GM18907 (cell line): ENCODE measurements around the gene NLRX1.
"Not testable (repeated sequence)": the region's sequence is repeated elsewhere in the genome, so short reads cannot be mapped to it uniquely, and the experiment has no call there.

Experiments used
- ATAC-seq: cut with Tn5 transposase; IDR thresholded peaks from one replicate; pipeline ENCODE4 v1.9.1; 2021; ENCODE audit warnings: mild to moderate bottlenecking, moderate library complexity; ENCODE audit not compliant: unreplicated experiment

Gene NLRX1

DNA sequence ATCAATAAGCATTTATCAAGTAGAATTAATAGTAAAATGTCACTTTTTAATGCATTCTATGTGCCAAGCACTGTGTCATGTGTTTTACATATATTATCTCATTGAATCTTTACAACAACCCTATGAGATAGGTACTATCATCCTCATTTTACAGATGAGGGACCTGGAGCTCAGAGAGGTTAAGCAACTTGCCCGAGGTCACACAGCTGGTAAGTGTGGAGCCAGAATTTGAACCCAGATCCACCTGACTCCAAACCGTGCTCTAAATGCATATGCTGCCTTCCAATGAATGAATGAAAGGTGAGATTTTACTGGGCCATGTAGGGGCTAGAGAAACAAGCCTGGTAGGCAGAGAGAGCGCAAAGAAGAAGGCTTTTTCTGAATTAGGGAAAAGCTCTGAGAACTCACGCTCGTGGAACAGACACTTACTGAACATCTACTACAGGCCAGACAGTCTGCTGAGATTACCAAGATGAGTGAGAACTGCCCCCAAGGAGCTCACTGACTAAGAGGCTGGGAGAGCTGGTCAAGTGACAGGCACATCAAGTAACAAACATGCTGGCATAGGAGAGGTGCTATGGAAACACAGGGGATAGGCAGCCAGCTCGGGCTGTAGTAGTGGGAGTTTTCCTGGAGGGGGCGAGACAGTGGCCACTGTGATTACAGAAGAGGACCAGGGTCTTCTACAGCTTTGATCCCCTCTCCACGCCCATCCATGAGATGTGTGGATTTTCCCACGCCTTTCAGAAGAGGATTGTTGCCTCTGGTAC, 15.3 kb upstream of the NLRX1 start:
- no peak for ATAC-seq

DNA sequence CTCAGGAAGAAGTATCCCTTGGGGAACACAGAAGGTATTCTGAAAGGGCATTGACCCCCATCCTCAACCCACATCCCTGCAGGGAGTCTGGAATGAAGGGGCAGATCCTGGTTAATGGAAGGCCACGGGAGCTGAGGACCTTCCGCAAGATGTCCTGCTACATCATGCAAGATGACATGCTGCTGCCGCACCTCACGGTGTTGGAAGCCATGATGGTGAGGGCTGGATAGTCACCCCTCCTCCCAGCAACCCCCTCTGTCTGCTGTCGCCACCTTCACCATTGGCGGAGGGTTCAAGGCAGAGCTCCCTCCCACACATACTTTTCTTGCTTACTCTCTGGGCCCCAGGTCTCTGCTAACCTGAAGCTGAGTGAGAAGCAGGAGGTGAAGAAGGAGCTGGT, 14.3 kb upstream of the NLRX1 start:
- ATAC-seq: no peak

DNA sequence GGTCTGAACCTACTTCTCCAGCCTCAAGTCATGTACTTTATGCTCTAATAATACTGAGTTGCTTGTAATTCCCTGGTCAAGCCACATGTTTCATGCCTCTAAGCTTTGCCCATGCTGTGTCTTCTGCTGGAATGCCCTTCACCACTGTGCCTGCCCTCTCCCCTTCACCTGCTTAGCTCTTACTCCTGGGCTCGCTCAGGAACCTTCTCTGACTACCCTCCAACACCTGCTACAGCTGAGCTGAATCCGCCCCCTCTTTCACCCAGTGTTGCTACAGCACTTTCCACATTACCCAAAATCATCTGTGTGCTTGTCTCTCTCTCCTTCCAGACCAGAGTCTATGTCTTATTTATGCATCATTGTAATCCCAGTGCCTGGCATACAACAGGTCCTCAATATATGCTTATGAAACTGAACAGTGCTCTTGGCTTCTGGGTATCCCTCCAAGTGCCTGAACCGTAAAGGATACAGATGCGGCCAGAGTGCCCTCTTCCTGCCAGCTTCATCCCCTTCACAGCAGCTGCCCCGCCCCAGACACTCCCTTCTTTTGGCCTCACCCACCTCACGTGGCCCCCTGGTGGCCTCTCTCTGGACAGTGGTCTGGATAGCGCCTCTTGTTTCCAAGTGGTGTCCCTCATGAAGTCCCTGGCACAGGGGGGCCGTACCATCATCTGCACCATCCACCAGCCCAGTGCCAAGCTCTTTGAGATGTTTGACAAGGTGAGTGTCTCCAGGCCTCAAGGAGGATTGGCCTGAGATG, 12.6 kb upstream of the NLRX1 start:
- ATAC-seq: no peak

DNA sequence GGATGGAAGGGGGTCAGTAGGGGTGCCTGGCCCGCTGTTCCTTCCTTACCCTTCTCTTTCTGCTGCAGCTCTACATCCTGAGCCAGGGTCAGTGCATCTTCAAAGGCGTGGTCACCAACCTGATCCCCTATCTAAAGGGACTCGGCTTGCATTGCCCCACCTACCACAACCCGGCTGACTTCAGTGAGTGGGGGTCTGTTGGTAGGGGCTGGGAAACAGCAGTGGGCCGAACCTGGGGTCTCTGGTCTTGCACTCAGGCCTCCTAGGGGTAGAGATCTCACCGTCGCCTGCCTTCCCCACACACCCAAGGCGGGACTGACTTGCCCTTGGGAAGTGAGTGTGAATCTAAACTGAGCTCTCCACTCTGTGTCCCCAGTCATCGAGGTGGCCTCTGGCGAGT, 12.0 kb upstream of the NLRX1 start:
- ATAC-seq: no peak

GRCh38 chr11:119157063-119157462, 11.5 kb upstream of the NLRX1 start:
- ATAC-seq: no peak

- no peak for ATAC-seq
These were observed 10.1 kb upstream of the NLRX1 start for GRCh38 chr11:119158467-119158866.

DNA sequence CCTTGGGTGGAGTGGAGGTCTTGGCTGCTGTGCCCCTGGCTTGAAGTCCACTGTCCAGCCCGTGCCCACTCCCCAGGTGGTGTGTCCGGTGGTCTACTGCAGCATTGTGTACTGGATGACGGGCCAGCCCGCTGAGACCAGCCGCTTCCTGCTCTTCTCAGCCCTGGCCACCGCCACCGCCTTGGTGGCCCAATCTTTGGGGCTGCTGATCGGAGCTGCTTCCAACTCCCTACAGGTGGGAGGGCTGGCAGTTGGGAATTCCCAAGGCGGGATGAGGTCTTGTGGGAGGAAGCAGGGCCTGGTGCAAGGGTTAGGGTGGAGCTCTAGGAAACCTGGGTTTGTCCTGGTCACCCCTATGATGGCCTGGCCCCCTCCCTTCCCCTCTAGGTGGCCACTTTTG, 8.4 kb upstream of the NLRX1 start:
- ATAC-seq: no peak

- no peak for ATAC-seq
These were observed 6.7 kb upstream of the NLRX1 start for GRCh38 chr11:119161871-119162270.

DNA sequence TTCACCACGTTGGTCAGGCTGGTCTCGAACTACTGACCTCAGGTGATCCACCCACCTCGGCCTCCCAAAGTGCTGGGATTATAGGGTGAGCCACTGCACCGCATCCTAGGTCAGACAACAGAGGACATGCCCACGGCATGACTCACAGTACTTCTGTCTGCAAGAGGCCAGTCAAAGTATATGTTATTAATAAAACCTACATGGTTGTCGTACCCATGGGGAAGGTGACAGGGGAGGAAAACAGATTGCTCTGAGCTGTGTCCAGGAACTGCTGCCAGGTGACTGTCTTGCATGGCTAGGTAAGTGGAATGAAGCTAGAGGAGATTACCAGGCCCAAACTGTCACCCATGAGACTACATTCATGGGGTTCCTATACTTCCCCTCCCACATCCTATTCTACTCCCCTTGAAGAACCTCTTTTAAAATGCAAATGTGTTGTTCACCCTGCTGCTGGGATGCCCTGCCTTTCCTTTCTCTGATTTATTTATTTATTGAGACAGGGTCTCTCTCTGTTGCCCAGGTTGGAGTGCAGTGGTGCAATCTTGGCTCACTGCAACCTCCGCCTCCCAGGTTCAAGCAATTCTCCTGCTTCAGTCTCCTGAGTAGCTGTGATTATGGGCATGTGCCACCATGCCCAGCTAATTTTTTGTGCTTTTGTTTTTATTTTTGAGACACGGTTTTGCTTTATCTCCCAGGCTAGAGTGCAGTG, 2.0 kb upstream of the NLRX1 start:
- no peak for ATAC-seq

DNA sequence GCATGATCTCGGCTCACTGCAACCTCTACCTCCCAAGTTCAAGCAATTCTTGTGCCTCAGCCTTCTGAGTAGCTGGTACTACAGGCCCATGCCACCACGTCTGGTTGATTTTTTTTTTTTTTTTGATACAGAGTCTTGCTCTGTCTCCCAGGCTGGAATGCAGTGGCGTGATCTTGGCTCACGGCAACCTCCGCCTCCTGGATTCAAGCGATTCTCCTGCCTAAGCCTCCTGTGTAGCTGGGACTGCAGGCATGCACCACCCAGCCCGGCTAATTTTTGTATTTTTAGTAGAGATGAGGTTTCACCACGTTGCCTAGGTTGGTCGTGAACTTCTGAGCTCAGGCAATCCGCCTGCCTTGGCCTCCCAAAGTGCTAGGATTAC, 1.5 kb upstream of the NLRX1 start:
- ATAC-seq: not testable (repeated sequence)

DNA sequence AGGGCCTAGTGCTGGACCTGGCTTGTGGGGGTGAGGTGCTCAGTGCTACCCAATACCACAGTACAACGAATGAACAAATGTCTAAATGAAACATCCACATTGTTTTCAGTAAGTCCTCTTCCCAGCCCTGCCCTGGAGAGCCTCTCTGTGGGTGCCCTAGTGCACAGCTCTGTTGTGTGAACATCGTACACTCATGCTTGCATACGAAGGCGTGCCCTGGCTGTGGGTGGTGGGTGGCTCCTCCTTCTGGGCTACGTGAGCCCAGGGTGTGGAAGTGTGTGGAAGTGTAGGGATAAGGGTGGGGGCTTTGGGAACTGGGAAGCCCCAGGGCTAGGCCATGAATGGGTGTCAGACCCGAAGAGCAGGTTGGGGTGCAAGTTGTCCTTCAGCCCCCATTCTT, 592 bp upstream of the NLRX1 start:
- ATAC-seq: no peak

DNA sequence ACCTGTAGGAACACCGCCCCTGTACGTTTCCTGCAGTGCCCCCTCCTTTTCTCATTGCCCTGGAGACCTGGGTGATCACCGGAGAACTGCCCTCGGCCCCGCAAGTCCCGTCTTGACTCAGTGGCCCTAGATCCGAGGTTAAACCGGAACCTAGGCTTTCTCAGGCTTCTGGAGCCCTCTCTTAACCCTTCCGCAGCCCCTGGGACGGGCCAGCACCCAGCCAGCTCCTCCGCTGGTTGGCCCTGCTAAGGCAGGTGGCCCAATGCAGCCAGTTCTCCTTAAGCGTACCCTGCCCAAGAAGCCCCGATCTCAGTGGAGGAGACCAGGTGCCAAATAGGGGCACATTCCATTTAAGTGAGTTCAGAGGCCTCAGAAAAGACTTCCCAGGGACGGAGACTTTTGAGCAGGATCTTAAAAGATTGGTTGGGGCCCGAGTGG, 776 bp downstream of the NLRX1 start:
- ATAC-seq: peak; percentile 25

DNA sequence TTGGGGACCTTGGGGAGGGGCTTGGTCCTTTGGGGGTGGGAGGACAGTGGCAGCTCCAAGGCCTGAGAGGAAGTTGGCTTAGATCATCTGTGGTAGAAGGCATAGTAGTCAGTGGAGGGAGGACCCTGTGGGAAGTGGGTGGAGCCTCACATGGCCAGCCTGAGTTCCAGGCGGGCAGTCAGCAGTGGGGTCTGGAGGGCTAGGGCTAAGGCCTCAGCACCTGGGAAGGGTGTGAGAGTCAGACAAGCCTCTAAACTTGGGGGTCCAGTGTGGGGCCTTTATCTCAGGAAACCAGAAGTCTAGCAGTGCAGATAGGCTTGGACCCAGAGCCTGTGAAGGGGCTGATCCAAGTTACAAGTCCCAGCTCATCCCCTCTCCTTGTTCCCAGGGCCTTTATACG, 4.0 kb downstream of the NLRX1 start:
- ATAC-seq: no peak

DNA sequence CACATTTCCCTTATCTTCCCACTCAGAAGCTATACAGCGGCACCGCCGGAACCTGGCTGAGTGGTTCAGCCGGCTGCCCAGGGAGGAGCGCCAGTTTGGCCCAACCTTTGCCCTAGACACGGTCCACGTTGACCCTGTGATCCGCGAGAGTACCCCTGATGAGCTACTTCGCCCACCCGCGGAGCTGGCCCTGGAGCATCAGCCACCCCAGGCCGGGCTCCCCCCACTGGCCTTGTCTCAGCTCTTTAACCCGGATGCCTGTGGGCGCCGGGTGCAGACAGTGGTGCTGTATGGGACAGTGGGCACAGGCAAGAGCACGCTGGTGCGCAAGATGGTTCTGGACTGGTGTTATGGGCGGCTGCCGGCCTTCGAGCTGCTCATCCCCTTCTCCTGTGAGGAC, 4.9 kb downstream of the NLRX1 start:
- no peak for ATAC-seq

DNA sequence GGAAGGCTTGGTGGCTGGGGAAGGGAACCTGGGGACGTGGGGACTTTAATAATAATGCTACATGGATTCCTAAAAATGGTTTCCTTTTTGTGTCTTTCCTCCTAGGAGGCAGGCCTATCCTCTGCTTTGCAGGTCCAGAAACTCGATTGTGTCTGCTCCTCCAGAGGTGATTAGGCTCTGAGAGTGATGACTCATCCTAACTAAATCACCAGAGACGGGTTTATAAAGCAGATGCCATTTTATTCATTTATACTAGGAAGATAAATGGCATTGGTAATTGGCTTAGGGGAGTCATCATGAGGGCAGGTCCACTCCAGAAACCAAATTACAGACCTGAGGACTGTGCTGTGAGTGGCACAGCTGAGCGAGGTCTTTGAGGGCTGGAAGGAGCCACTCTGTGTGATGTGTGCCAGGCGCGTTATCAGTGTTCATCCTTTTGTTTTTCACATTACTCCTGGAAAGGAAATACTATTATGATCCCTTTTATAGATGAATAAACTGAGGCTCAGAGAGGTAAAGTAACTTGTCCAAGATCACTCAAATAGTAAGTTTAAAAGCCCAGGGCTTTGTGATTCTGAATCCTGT, 7.1 kb downstream of the NLRX1 start:
- ATAC-seq: no peak

DNA sequence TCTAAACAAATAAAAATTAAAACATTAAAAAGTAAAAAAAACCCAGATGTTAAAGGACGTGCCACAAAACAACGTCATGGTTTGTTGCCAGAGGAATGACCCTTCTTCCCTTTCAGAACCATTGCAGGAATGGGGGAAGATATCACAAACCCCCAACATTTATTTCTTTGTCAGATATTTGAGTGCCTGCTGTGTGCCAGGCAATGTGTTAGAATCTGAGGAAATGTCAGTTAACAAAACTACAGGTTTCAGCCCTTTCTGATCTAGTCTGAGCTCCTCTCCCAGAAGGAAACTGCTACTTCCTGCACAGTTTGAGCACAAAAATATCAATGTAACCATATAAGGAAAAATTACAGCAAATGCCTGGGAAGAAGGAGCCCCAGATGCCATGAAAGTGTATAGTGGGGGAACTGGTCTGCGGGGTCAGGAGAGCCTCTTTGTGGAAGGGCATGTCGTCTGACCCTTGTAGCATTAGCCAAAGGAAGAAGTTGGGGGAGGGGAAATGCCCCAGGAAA, 9.7 kb downstream of the NLRX1 start:
- no peak for ATAC-seq

- ATAC-seq: no peak
These were observed 10.8 kb downstream of the NLRX1 start for GRCh38 chr11:119179342-119179741.

GRCh38 chr11:119179983-119180382, 11.5 kb downstream of the NLRX1 start:
- ATAC-seq: no peak

GRCh38 chr11:119180729-119181676, 12.5 kb downstream of the NLRX1 start:
- no peak for ATAC-seq
